Measurements from ENCODE around the gene DOCK1. TPM values are rescaled to one million over a fixed set of nuclear protein-coding genes. Genes with fewer than 3 reads are reported as not detected.

DOCK1 gene
- total RNA-seq, 2 donors from 2014 or later, result 1.1 TPM

- ATAC-seq, result no peak
- Mint-ChIP-seq H3K27ac (no peak overlapping the region), H3K9me3 (no peaks in the 10 kb centered on the region), H3K36me3 (no peaks in the 10 kb centered on the region)
- no peak for DNase-seq (ENCODE audit: low spot score in 2 of 2)
Observed at GRCh38 chr10:127332631-127333030, 427.4 kb downstream of the DOCK1 start.

GRCh38 chr10:127337801-127338200 lies 432.6 kb downstream of the DOCK1 start:
- ATAC-seq, result no peak
- no peak for DNase-seq (ENCODE audit: low spot score in 2 of 2)
- H3K36me3 Mint-ChIP-seq, result no peaks in the 10 kb centered on the region
- H3K9me3 Mint-ChIP-seq, result no peaks in the 10 kb centered on the region
- H3K27ac Mint-ChIP-seq, result no peak overlapping the region

- ATAC-seq, result no peak
- H3K27ac Mint-ChIP-seq, result no peak overlapping the region
Observed at GRCh38 chr10:127338399-127339110, 433.3 kb downstream of the DOCK1 start.

GRCh38 chr10:127343821-127344220 lies 438.6 kb downstream of the DOCK1 start:
- ATAC-seq, result no peak
- no peaks in the 10 kb centered on the region for H3K9me3 Mint-ChIP-seq

More at GRCh38 chr10:127338399-127339110, 433.3 kb downstream of the DOCK1 start:
- no peaks in the 10 kb centered on the region for H3K9me3 Mint-ChIP-seq
- DNase-seq (ENCODE audit: low spot score in 2 of 2), result no peak
- no peaks in the 10 kb centered on the region for H3K36me3 Mint-ChIP-seq

GRCh38 chr10:127344346-127344745 lies 439.1 kb downstream of the DOCK1 start:
- H3K27ac Mint-ChIP-seq, result no peak overlapping the region
- H3K36me3 Mint-ChIP-seq, result no peaks in the 10 kb centered on the region
- DNase-seq (ENCODE audit: low spot score in 2 of 2) (no peak), ATAC-seq (no peak)
- H3K9me3 Mint-ChIP-seq, result no peaks in the 10 kb centered on the region

More at GRCh38 chr10:127343821-127344220, 438.6 kb downstream of the DOCK1 start:
- DNase-seq (ENCODE audit: low spot score in 2 of 2), result no peak
- Mint-ChIP-seq H3K27ac (no peak overlapping the region), H3K36me3 (no peaks in the 10 kb centered on the region)

GRCh38 chr10:127345231-127345965 lies 440.2 kb downstream of the DOCK1 start:
- ATAC-seq, result no peak
- H3K9me3 Mint-ChIP-seq, result no peaks in the 10 kb centered on the region
- H3K27ac Mint-ChIP-seq, result no peak overlapping the region
- DNase-seq (ENCODE audit: low spot score in 2 of 2), result no peak
- H3K36me3 Mint-ChIP-seq, result no peaks in the 10 kb centered on the region

- H3K9me3 Mint-ChIP-seq, result no peaks in the 10 kb centered on the region
- ATAC-seq, result peak; percentile 29 to 73
- no peaks in the 10 kb centered on the region for H3K36me3 Mint-ChIP-seq
- no peak for DNase-seq (ENCODE audit: low spot score in 2 of 2)
- no peak overlapping the region for H3K27ac Mint-ChIP-seq
Observed at GRCh38 chr10:127346604-127347003, 441.4 kb downstream of the DOCK1 start.

- ATAC-seq, result no peak
- DNase-seq (ENCODE audit: low spot score in 2 of 2), result no peak
- Mint-ChIP-seq H3K36me3 (no peaks in the 10 kb centered on the region), H3K27ac (no peak overlapping the region), H3K9me3 (no peaks in the 10 kb centered on the region)
Observed at GRCh38 chr10:127347202-127347959, 442.2 kb downstream of the DOCK1 start.

- ATAC-seq (no peak), DNase-seq (ENCODE audit: low spot score in 2 of 2) (no peak)
- H3K27ac Mint-ChIP-seq, result no peak overlapping the region
- H3K36me3 Mint-ChIP-seq, result no peaks in the 10 kb centered on the region
- no peaks in the 10 kb centered on the region for H3K9me3 Mint-ChIP-seq
Observed at GRCh38 chr10:127349737-127350136, 444.5 kb downstream of the DOCK1 start.

- H3K27ac Mint-ChIP-seq, result no peak overlapping the region
- H3K9me3 Mint-ChIP-seq, result no peaks in the 10 kb centered on the region
- no peaks in the 10 kb centered on the region for H3K36me3 Mint-ChIP-seq
- ATAC-seq (no peak), DNase-seq (ENCODE audit: low spot score in 2 of 2) (no peak)
Observed at GRCh38 chr10:127351542-127351941, 446.3 kb downstream of the DOCK1 start.

GRCh38 chr10:127353544-127353943 lies 448.3 kb downstream of the DOCK1 start:
- Mint-ChIP-seq H3K36me3 (no peaks in the 10 kb centered on the region), H3K9me3 (no peaks in the 10 kb centered on the region), H3K27ac (no peak overlapping the region)
- no peak for ATAC-seq
- no peak for DNase-seq (ENCODE audit: low spot score in 2 of 2)

- DNase-seq (ENCODE audit: low spot score in 2 of 2), result no peak
- H3K9me3 Mint-ChIP-seq, result no peaks in the 10 kb centered on the region
- ATAC-seq, result no peak
- no peak overlapping the region for H3K27ac Mint-ChIP-seq
- no peaks in the 10 kb centered on the region for H3K36me3 Mint-ChIP-seq
Observed at GRCh38 chr10:127354255-127354654, 449.0 kb downstream of the DOCK1 start.

GRCh38 chr10:127354992-127355391 lies 449.8 kb downstream of the DOCK1 start:
- H3K9me3 Mint-ChIP-seq, result no peaks in the 10 kb centered on the region
- DNase-seq (ENCODE audit: low spot score in 2 of 2) (no peak), ATAC-seq (no peak)
- no peaks in the 10 kb centered on the region for H3K36me3 Mint-ChIP-seq
- no peak overlapping the region for H3K27ac Mint-ChIP-seq

GRCh38 chr10:127356360-127356759 lies 451.1 kb downstream of the DOCK1 start:
- no peaks in the 10 kb centered on the region for H3K36me3 Mint-ChIP-seq
- H3K27ac Mint-ChIP-seq, result no peak overlapping the region
- ATAC-seq (no peak), DNase-seq (ENCODE audit: low spot score in 2 of 2) (no peak)
- H3K9me3 Mint-ChIP-seq, result no peaks in the 10 kb centered on the region

- Mint-ChIP-seq H3K9me3 (no peaks in the 10 kb centered on the region), H3K27ac (no peak overlapping the region), H3K36me3 (no peaks in the 10 kb centered on the region)
- no peak for DNase-seq (ENCODE audit: low spot score in 2 of 2)
- ATAC-seq, result no peak
Observed at GRCh38 chr10:127357265-127357664, 452.0 kb downstream of the DOCK1 start.

- no peaks in the 10 kb centered on the region for H3K9me3 Mint-ChIP-seq
- ATAC-seq (no peak), DNase-seq (ENCODE audit: low spot score in 2 of 2) (no peak)
- no peak overlapping the region for H3K27ac Mint-ChIP-seq
- H3K36me3 Mint-ChIP-seq, result no peaks in the 10 kb centered on the region
Observed at GRCh38 chr10:127358337-127358736, 453.1 kb downstream of the DOCK1 start.

GRCh38 chr10:127364034-127364433 lies 458.8 kb downstream of the DOCK1 start:
- DNase-seq (ENCODE audit: low spot score in 2 of 2), result no peak
- Mint-ChIP-seq H3K27ac (no peak overlapping the region), H3K9me3 (no peaks in the 10 kb centered on the region), H3K36me3 (no peaks in the 10 kb centered on the region)
- ATAC-seq, result no peak

All from activated naive CD4-positive, alpha-beta T cell treated with anti-CD3 and anti-CD28 coated beads, Interleukin-2, amount 50 U/mL, for 72 hours (primary cell).